CD14-positive monocyte (primary cell): ENCODE measurements around the gene NTM. TPM values are rescaled to one million over a fixed set of nuclear protein-coding genes. Genes with fewer than 3 reads are reported as not detected.

Experiments
- DNase-seq, 3 donors: peaks; one replicate each; pipeline ENCODE4 v3.0.0-alpha.2; 2011 to 2022
- H2AFZ ChIP-seq: 2 replicates; pipeline ENCODE4 v1.6.0; 2012; ENCODE audit warnings: mild to moderate bottlenecking, low read depth, low read length, inconsistent platforms; ENCODE audit not compliant: insufficient read depth, poor library complexity, severe bottlenecking
- H3K27ac ChIP-seq, 2 donors: 1 replicate in 1 of 2; 2 replicates in 1 of 2; pipeline ENCODE4 v1.5.1; 2012 to 2013; ENCODE audit warnings: low read length in 2 of 2, control low read depth in 1 of 2, inconsistent platforms in 1 of 2, low read depth in 1 of 2, mild to moderate bottlenecking in 1 of 2
- H3K27me3 ChIP-seq, 2 donors: one replicate each; pipeline versions ENCODE4 v1.6.0 to v1.6.1; 2011 to 2013; ENCODE audit warnings: low read length in 2 of 2; ENCODE audit not compliant: control insufficient read depth in 2 of 2, insufficient read depth in 2 of 2
- H3K36me3 ChIP-seq, 2 donors: replicated peaks in 1 of 2; 1 replicate in 1 of 2; 2 replicates in 1 of 2; pipeline versions ENCODE4 v1.5.1 to v1.6.1; 2012 to 2013; ENCODE audit warnings: low read length in 2 of 2, control low read depth in 1 of 2, inconsistent platforms in 1 of 2, mild to moderate bottlenecking in 1 of 2; ENCODE audit not compliant: insufficient read depth in 2 of 2, control insufficient read depth in 1 of 2
- H3K4me1 ChIP-seq, 2 donors: 1 replicate in 1 of 2; 2 replicates in 1 of 2; pipeline versions ENCODE4 v1.5.1 to v1.6.1; 2012 to 2013; ENCODE audit warnings: low read length in 2 of 2, control low read depth in 1 of 2, inconsistent platforms in 1 of 2, mild to moderate bottlenecking in 1 of 2, moderate library complexity in 1 of 2; ENCODE audit not compliant: insufficient read depth in 2 of 2, control insufficient read depth in 1 of 2
- H3K4me2 ChIP-seq: replicated peaks from 2 replicates; pipeline ENCODE3; 2012; ENCODE audit warnings: low read length, moderate library complexity, mild to moderate bottlenecking; ENCODE audit not compliant: poor library complexity, severe bottlenecking; ENCODE audit errors: extremely low read depth
- H3K4me3 ChIP-seq, 3 experiments: fragments of 200-600 bp in 1 of 3; sonication (generic) in 1 of 3; replicated peaks in 1 of 3; 1 replicate in 2 of 3; 2 replicates in 1 of 3; pipeline ENCODE4 v1.5.1; 2011 to 2013; ENCODE audit warnings: low read length in 3 of 3, mild to moderate bottlenecking in 3 of 3, control low read depth in 2 of 3, low read depth in 2 of 3, inconsistent platforms in 1 of 3, moderate library complexity in 1 of 3
- H3K79me2 ChIP-seq: 2 replicates; pipeline ENCODE4 v1.6.0; 2012; ENCODE audit warnings: mild to moderate bottlenecking, control low read depth, inconsistent platforms, low read length, moderate library complexity; ENCODE audit not compliant: insufficient read depth
- H3K9ac ChIP-seq: 2 replicates; pipeline ENCODE4 v1.6.0; 2017; ENCODE audit warnings: low read length, mild to moderate bottlenecking; ENCODE audit not compliant: insufficient read depth, poor library complexity, severe bottlenecking
- H3K9me3 ChIP-seq, 2 donors: replicated peaks in 1 of 2; 1 replicate in 1 of 2; 2 replicates in 1 of 2; pipeline versions ENCODE4 v1.5.1 to v1.6.1; 2012 to 2013; ENCODE audit warnings: low read length in 2 of 2, control low read depth in 1 of 2; ENCODE audit not compliant: control insufficient read depth in 1 of 2, insufficient read depth in 1 of 2
- H4K20me1 ChIP-seq: 2 replicates; pipeline ENCODE4 v1.6.0; 2012; ENCODE audit warnings: mild to moderate bottlenecking, low read length, control low read depth, moderate library complexity; ENCODE audit not compliant: insufficient read depth
- H3K27ac Mint-ChIP-seq, 7 donors: one replicate each; pipeline ENCODE4 v1.8.0; 2020; ENCODE audit warnings: mild to moderate bottlenecking in 7 of 7, mixed read lengths in 7 of 7, moderate library complexity in 6 of 7, inconsistent platforms in 2 of 7
- H3K27me3 Mint-ChIP-seq, 3 donors: one replicate each; pipeline ENCODE4 v1.8.0; 2021 to 2022; ENCODE audit warnings: low read depth in 3 of 3, mild to moderate bottlenecking in 3 of 3, mixed read lengths in 3 of 3, moderate library complexity in 3 of 3, inconsistent platforms in 1 of 3
- H3K36me3 Mint-ChIP-seq, 2 donors: one replicate each; pipeline ENCODE4 v1.8.0; 2020; ENCODE audit warnings: mixed read lengths in 2 of 2, inconsistent platforms in 1 of 2, mild to moderate bottlenecking in 1 of 2
- H3K4me1 Mint-ChIP-seq: one replicate; pipeline ENCODE4 v1.8.0; 2020; ENCODE audit warnings: mild to moderate bottlenecking, mixed read lengths
- H3K4me3 Mint-ChIP-seq, 2 donors: one replicate each; pipeline ENCODE4 v1.8.0; 2020; ENCODE audit warnings: mild to moderate bottlenecking in 2 of 2, mixed read lengths in 2 of 2, moderate library complexity in 1 of 2
- H3K9me3 Mint-ChIP-seq, 7 donors: one replicate each; pipeline ENCODE4 v1.8.0; 2020 to 2022; ENCODE audit warnings: mixed read lengths in 7 of 7, mild to moderate bottlenecking in 6 of 7, moderate library complexity in 6 of 7, inconsistent platforms in 2 of 7
- WGBS: methylation state at CpG from one replicate; pipeline ENCODE4 v1.1.5; 2013; ENCODE audit warnings: missing lambda C conversion rate; ENCODE audit not compliant: insufficient coverage; 5-methylcytosine and 5-hydroxymethylcytosine counted together
- intact Hi-C, 2 donors: fragments of 100-400 bp; cut with micrococcal nuclease; formaldehyde crosslinking; loops; one replicate each; pipeline versions ENCODE4 v1.15.0 to v1.15.1; 2023
- polyA plus RNA-seq, 3 donors: library from polyadenylated mRNA; depleted of rRNA in 1 of 3; unstranded in 2 of 3; stranded (reverse) in 1 of 3; fragments of 300-500 nt in 2 of 3; fragments of >200 nt in 1 of 3; fragmentation: Illumina TruSeq in 2 of 3; gene quantifications; 1 replicate in 2 of 3; 2 replicates in 1 of 3; pipeline ENCODE4 v1.2.3, GENCODE V29; 2012 to 2021
- TF ChIP-seq, protein P1 (sequence below): fragments of 200-600 bp; IDR thresholded peaks from one replicate; pipeline ENCODE4 v1.8.0; 2022; ENCODE audit warnings: antibody characterized with exemption, mild to moderate bottlenecking

NTM gene
- polyA plus RNA-seq, 3 donors: not detected

DNA sequence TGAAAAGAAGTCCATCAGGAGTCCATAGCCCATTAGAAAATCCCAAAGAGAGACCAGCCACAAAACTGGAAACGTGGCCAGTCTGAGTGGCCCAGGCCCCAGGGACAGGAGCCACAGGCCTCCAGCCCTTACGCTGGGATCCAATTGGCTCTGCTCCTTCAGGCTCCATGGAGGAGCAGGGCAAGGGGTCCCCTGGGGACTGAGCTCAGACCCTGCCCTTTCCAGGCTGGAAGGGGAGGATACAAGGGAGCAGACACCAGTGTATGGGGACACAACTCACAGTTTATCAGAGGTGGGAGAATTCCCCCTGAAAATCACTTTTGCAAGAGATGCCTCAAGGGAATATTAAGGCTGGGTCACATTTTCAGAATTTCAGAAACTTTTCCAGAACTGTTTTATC is 227.5 kb downstream of the NTM start:
- H3K36me3 Mint-ChIP-seq: no peaks in the 10 kb centered on the region
- TF ChIP-seq, protein P1, sequence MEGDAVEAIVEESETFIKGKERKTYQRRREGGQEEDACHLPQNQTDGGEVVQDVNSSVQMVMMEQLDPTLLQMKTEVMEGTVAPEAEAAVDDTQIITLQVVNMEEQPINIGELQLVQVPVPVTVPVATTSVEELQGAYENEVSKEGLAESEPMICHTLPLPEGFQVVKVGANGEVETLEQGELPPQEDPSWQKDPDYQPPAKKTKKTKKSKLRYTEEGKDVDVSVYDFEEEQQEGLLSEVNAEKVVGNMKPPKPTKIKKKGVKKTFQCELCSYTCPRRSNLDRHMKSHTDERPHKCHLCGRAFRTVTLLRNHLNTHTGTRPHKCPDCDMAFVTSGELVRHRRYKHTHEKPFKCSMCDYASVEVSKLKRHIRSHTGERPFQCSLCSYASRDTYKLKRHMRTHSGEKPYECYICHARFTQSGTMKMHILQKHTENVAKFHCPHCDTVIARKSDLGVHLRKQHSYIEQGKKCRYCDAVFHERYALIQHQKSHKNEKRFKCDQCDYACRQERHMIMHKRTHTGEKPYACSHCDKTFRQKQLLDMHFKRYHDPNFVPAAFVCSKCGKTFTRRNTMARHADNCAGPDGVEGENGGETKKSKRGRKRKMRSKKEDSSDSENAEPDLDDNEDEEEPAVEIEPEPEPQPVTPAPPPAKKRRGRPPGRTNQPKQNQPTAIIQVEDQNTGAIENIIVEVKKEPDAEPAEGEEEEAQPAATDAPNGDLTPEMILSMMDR: no peak
- no peak for DNase-seq
- Histone ChIP-seq H3K9me3 (no peaks in the 10 kb centered on the region), H3K9ac (no peak overlapping the region), H2AFZ (no peak overlapping the region), H3K4me2 (no peak overlapping the region), H4K20me1 (no peaks in the 10 kb centered on the region), H3K27ac (no peak overlapping the region), H3K79me2 (no peaks in the 10 kb centered on the region), H3K36me3 (no peaks in the 10 kb centered on the region), H3K4me1 (no peaks in the 10 kb centered on the region), H3K27me3 (no peaks in the 10 kb centered on the region), H3K4me3 (no peak overlapping the region)
- H3K27me3 Mint-ChIP-seq: peaks cover 0 to 4% (median under 1%) of the 10 kb centered on the region in 3 donors
- H3K9me3 Mint-ChIP-seq: no peaks in the 10 kb centered on the region
- no CpG with 5 or more reads among the region's 2 CpGs for WGBS
- intact Hi-C loops: no loop called here
- H3K4me1 Mint-ChIP-seq: no peaks in the 10 kb centered on the region
- H3K27ac Mint-ChIP-seq: no peak overlapping the region
- no peak overlapping the region for H3K4me3 Mint-ChIP-seq

DNA sequence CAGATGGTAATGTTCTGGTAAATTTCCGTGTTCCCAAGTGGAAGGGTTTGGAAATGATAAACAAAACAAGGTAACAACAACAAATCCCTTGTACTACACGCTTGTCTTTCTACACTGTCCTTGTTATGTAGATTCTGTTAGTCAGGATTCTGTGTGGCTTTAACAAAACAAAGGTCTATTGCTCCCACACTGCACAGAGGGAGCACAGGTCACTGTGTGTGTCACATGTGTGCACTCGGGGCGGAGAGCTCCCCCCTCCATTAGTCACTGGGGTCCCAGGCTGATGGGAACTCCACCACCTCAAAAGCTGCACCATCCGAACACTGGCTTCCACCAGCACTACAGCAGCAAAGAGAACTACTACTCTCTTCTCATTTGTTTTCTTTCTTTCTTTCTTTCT is 227.9 kb downstream of the NTM start:
- H3K27me3 Mint-ChIP-seq: peaks cover 0 to 4% (median 3%) of the 10 kb centered on the region in 3 donors
- no peaks in the 10 kb centered on the region for H3K4me1 Mint-ChIP-seq
- no peak overlapping the region for H3K4me3 ChIP-seq
- TF ChIP-seq, protein P1: no peak
- H3K27ac Mint-ChIP-seq: no peak overlapping the region
- H3K4me2 ChIP-seq: no peak overlapping the region
- 71% methylated on average over 3 of the region's 5 CpGs for WGBS
- no peaks in the 10 kb centered on the region for H3K36me3 Mint-ChIP-seq
- no peaks in the 10 kb centered on the region for H3K4me1 ChIP-seq
- H3K27me3 ChIP-seq: no peaks in the 10 kb centered on the region
- H3K9ac ChIP-seq: no peak overlapping the region
- DNase-seq: no peak
- no peak overlapping the region for H3K27ac ChIP-seq
- H4K20me1 ChIP-seq: no peaks in the 10 kb centered on the region
- no peaks in the 10 kb centered on the region for H3K9me3 ChIP-seq
- no peaks in the 10 kb centered on the region for H3K9me3 Mint-ChIP-seq
- H3K36me3 ChIP-seq: no peaks in the 10 kb centered on the region
- intact Hi-C loops: no loop called here
- H2AFZ ChIP-seq: no peak overlapping the region
- no peaks in the 10 kb centered on the region for H3K79me2 ChIP-seq
- no peak overlapping the region for H3K4me3 Mint-ChIP-seq
